DMS153 treated with DMSO at 0.1 percent for 48 hours (cell line): ENCODE data around the gene SNAP25.

Experiments used
- DNase-seq: peaks from one replicate; lab custom pipeline; 2025; ENCODE audit not compliant: unreplicated experiment; lab: John Stamatoyannopoulos, UW

Gene SNAP25

DNA sequence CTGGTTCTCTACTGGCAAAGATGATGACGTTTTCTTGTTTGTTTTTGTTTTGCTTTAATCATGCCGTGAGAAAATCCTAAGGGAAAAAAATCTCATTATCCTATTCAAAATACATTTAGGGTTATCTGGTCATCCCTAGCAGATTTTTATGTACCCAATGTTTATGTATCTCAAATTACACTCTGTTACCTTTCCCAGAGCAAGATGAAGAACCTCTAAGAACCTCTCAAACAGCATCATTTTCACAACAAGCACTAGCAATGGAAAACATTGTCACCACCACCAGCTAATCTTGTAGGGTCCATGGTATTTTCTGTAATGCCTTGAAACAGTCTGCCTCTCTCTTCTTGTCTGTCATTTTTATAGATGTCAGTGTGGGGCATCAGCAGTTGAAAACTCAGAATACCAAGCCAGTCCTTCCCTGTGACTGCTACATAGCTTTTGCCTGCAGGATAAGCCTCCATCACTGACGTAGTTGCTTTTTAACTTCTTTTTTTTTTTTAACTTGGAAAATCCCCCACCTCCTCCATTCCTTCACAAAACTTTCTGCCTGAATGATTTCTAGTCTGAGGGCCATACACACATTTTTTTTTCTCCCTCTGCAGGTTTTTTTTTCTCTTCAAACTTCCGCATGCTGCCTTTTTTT is 2.4 kb upstream of the SNAP25 start:
- DNase-seq = no peak

DNA sequence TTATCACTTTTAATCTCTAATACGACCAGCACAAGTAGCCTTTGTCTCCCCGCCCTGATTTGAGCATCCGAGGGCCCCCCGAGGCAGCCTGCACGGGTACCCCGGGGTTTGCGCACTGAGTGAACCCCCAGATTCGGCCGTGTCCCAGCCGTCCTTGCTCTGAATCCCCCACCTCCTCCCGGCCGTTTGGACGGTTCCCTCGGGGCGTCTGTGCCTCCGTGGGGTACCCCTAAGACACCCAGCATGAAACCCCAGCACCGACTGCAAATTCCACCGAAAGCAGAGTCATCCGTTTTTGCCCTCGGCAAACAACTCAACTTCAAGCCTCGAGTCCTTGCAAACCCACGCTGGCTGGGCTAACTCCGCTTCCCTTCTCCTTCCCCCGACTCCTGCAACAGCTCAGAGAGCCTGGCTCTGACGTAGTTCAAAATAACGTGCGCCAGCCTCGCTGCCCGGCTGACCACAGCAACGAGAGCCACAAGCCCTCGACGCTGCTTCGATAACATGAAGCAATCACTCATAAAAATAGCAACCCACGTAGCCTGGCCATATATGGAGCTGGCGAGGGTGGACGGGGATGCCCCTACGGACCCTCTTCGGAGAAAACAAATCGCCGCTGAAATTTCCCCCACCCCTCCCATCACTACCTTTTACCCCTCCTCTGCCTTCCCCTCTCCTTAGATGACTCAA is 764 bp upstream of the SNAP25 start:
- peak; percentile 75 for DNase-seq

- DNase-seq = no peak
Measured at GRCh38 chr20:10219452-10219791, 792 bp downstream of the SNAP25 start.

GRCh38 chr20:10219993-10220750 is 1.5 kb downstream of the SNAP25 start:
- DNase-seq = no peak

- no peak for DNase-seq
Measured at GRCh38 chr20:10221021-10221420, 2.4 kb downstream of the SNAP25 start.

DNA sequence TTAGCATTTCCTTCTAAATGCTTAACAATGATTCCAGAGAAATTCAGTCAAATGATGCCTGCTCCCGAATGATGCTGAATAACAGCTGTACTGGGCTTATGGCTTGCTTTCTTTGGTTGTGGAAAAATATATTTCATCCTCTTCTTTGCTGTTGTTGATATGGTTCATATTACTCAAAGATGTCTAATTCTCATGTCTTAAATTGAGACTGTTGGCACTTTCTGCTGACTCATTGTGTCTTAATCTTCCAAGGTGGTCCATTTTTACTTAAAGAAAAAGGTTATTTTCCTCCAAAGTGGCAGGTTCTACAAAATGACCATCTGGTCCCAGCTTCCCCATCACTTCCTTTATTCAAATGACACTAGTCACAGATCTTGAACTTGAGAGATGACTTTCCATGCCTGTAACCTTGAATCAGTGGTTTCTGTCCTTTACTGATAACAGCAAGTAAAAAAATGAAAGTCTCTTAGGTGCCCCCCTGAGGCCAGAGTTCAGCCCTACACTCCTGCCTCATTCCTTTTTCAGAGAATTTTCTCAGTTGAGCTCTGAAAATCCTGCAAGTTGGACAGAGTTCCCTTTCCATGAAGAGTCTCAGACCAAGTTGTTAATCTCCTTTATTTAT is 6.9 kb downstream of the SNAP25 start:
- no peak for DNase-seq

DNA sequence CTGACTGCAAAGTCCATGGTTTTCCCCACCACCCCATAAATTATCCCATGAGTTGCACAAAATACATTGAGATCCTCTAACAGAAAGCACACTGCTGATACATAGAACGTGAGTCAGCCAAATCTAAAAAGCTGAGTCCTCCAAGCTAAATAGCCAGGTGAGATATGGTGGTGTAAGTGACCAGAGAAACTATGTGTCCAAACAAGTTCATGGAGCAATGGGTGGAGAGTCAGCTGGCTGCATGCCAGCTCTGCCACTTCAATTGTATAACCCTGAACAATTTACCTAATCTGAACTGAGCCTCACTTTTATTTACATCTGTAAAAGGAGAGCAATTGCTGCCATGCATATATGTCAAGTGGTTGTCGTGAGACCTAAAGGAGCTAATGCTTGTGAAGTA is 9.7 kb downstream of the SNAP25 start:
- DNase-seq = peak; percentile 84

- no peak for DNase-seq
Measured at GRCh38 chr20:10231290-10231689, 12.7 kb downstream of the SNAP25 start.

- no peak for DNase-seq
Measured at GRCh38 chr20:10236540-10237533, 18.2 kb downstream of the SNAP25 start.

DNA sequence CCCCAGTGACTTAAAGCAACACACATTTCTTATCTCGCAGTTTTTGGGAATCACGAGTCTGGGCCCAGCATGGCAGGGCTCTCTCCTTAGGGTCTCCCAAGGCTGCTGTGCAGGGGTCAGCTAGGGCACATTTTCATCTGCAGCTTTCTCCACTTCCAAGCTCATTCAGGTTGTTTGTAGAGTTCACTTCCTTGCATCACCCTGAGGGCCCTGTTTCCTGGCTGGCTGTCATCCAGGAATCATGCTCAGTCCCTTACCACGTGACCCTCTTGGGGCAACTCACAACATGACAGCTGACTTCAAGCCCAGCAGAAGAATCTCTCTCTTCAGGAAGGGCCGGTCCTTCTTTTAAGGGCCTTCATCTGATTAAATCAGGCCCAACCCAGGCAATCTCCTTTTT is 21.3 kb downstream of the SNAP25 start:
- peak; percentile 80 for DNase-seq

DNA sequence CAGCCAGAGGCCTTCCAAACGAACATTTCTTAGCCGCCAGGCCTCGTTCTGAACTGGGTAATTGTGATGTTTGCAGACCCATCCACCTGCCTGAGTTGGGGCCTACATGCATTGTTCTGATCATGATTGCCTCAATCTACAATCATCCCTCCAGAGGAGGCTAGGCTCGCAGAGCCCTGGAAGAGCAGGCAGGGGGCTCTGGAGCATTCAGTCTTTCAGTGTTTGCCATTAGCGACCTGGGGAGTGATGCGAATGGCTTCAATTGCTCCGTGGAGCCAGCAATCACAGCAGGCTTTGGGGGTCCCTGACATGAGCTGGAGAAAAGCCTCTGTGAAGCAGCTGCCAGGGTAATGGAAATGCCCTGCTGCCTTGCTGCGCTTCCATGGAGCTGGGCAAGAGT is 22.0 kb downstream of the SNAP25 start:
- DNase-seq = no peak

DNA sequence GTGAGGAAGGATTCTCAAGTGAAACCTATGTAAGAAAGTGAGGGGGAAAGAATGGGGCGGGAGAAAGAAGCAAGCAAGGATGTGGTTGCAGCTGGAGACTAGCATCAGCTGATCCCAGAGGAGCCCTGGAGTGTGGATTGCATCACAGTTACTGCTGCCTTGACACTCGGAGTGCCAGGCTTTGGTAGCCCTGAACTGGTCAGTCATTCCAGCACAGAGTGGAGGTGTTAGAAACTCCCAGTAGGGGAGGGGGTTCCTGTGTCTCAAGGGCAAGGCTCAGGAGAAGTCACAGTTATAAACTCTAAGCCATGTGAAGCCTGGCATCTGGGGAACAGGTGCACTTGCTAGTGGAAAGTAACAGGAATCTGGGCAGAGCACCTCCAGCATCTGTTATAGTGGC is 23.5 kb downstream of the SNAP25 start:
- no peak for DNase-seq

DNA sequence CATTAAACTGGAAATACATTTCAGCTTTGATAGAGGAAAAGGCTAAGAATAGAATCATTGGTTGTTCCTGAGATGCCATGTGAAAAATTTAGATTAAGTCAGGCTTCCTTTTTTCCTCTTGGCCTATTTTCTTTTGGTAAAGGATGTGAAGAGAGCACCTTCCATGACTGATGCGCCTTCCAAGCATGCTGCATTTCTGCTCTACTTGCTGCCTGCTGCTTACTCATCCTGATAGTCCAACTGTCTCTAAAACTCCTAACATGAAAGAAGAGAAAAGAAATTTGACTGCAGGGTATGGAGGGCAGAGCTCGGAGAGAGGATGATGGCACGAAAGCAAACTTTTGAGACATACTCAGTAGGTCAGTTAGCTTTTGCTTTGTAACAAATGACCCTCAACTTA is 28.8 kb downstream of the SNAP25 start:
- DNase-seq = no peak

DNA sequence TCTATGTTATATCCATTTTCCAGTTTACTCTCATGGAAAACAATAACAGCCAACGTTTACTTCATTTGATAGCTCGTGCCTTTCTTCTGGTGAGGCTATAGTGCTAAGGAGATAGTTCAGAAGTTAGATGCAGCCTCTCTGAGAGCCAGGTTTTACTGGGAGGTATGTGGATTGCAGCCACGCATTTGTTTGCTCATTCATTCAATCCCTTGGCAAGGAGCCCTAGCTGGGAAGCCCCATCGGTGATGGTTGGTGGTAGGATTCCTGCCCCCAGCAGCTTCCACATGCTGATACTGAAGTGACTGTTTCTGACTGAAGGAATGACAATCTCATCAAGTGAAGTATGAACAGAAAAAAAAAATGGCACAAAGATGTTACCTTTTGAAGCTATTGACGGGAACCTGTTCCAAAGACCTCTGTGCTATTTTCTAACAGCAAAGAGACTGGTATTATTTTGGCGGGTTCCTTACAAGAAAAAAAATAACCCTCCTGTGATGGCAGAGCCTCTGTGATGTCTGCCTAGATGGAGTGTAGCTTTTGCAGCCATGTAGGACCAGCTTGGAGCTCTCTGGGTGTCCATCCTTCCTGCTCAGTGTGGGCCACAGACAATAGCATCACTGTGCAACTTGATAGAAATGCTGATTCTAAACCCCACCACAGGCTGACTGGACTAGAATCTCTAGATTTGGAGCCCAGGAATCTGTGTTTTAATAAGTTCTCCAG is 30.6 kb downstream of the SNAP25 start:
- no peak for DNase-seq

- DNase-seq = no peak
Measured at GRCh38 chr20:10249822-10250221, 31.2 kb downstream of the SNAP25 start.

DNA sequence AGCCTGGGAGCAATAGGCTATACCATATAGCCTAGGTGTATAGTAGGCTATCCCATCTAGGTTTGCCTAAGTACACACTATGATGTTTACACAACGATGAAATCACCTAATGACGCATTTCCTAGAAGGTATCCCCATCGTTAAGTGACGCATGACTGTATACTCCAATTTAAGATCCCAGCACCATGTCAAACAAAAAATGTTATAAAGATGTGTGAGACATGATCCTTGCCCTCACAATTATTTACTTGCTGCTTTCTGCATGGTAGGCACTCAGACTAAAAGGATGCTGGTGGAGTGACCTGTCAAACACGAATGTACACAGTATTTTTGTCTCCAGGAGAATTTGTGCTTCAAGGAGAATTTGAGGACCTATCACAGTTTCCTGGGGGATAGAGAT is 32.3 kb downstream of the SNAP25 start:
- peak; percentile 60 for DNase-seq

- no peak for DNase-seq
Measured at GRCh38 chr20:10253780-10254179, 35.1 kb downstream of the SNAP25 start.

- DNase-seq = no peak
Measured at GRCh38 chr20:10255846-10256245, 37.2 kb downstream of the SNAP25 start.

- no peak for DNase-seq
Measured at GRCh38 chr20:10259166-10259565, 40.5 kb downstream of the SNAP25 start.

DNA sequence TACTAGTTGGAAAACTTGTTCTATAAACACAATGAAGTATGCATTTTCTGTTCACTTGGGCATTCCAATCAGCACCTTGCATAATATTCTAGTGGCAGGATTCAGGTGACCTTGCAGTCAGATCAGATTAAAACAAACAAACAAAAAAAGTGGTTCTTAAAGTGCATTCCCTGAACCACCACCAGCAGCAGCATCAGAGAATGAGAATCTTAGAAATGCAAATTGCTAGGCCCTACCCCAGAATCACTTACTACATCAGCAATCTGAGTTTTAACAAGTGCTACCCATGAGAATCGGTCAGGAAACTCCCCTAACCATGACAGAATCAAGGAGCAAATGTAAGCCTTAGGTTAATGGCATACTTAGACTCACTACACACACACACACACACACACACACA is 41.7 kb downstream of the SNAP25 start:
- no peak for DNase-seq
